ENCODE data around the gene ZNF697.
A peak's percentile ranks its signal among the peaks of the same experiment; 100 is the strongest.

Gene ZNF697

DNA sequence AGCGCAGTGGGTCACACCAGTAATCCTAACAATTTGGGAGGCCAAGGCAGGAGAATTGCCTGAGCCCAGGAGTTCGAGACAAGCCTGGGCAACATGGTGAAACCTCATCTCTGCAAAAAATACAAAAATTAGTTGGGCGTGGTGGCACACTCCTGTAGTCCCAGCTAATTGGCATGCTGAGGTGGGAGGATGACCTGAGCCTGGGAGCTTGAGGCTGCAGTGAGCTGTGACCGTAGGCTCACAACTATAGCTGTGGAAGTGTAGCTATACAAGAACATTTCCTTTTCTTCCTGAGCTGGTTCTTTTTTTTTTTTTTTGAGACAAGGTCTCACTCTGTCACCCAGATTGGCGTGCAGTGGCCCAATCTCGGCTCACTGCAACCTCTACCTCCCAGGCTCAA is 19.1 kb upstream of the ZNF697 start:
- Histone ChIP-seq H3K27me3 (ENCODE audit: control insufficient read depth in 1 of 2, insufficient read depth in 2 of 2, low read length in 2 of 2) (no peaks in the 10 kb centered on the region), H3K9ac (ENCODE audit: low read depth in 1 of 2, low read length in 2 of 2) (no peak overlapping the region), H3K27ac (ENCODE audit: low read depth, low read length) (no peak overlapping the region), H3K36me3 (ENCODE audit: control insufficient read depth in 1 of 2, insufficient read depth in 2 of 2, low read length in 2 of 2) (no peaks in the 10 kb centered on the region), H3K4me3 (ENCODE audit: low read depth in 1 of 2, low read length in 2 of 2) (no peak overlapping the region), H3K4me1 (ENCODE audit: control insufficient read depth in 1 of 2, insufficient read depth in 2 of 2, low read length in 2 of 2) (peaks cover 3 to 7% of the 10 kb centered on the region in 2 donors), H3K9me3 (ENCODE audit: control insufficient read depth in 1 of 2, low read length in 2 of 2) (no peaks in the 10 kb centered on the region)

- H3K9me3 ChIP-seq (ENCODE audit: control insufficient read depth in 1 of 2, low read length in 2 of 2) = no peaks in the 10 kb centered on the region
- no peak overlapping the region for H3K9ac ChIP-seq (ENCODE audit: low read depth in 1 of 2, low read length in 2 of 2)
- H3K4me3 ChIP-seq (ENCODE audit: low read depth in 1 of 2, low read length in 2 of 2) = no peak overlapping the region
- no peak overlapping the region for H3K27ac ChIP-seq (ENCODE audit: low read depth, low read length)
- H3K4me1 ChIP-seq (ENCODE audit: control insufficient read depth in 1 of 2, insufficient read depth in 2 of 2, low read length in 2 of 2) = peaks cover 23 to 36% of the 10 kb centered on the region in 2 donors
- no peaks in the 10 kb centered on the region for H3K36me3 ChIP-seq (ENCODE audit: control insufficient read depth in 1 of 2, insufficient read depth in 2 of 2, low read length in 2 of 2)
- H3K27me3 ChIP-seq (ENCODE audit: control insufficient read depth in 1 of 2, insufficient read depth in 2 of 2, low read length in 2 of 2) = no peaks in the 10 kb centered on the region
These were observed 16.0 kb upstream of the ZNF697 start for GRCh38 chr1:119664067-119664466.

DNA sequence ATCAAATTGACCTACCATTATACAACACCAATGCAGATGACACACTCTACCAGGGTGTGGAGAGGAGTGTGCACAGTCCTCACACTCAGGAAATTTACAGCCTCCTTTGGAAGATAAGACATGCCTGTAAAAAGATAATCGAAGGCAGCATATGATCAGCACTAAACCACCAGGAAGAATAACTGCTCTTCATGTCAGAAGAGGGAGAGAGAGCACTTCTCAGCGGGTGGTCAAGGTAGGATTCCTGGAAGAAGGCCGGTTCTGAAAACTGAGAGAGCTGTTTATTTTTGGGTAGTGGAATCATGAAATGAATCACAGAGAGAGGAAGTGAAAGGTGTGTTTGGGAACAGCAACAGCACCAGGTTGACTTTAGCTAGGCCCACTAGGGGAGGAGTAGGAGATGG is 14.0 kb upstream of the ZNF697 start:
- no peak overlapping the region for H3K27ac ChIP-seq (ENCODE audit: low read depth, low read length)
- H3K27me3 ChIP-seq (ENCODE audit: control insufficient read depth in 1 of 2, insufficient read depth in 2 of 2, low read length in 2 of 2) = no peaks in the 10 kb centered on the region

DNA sequence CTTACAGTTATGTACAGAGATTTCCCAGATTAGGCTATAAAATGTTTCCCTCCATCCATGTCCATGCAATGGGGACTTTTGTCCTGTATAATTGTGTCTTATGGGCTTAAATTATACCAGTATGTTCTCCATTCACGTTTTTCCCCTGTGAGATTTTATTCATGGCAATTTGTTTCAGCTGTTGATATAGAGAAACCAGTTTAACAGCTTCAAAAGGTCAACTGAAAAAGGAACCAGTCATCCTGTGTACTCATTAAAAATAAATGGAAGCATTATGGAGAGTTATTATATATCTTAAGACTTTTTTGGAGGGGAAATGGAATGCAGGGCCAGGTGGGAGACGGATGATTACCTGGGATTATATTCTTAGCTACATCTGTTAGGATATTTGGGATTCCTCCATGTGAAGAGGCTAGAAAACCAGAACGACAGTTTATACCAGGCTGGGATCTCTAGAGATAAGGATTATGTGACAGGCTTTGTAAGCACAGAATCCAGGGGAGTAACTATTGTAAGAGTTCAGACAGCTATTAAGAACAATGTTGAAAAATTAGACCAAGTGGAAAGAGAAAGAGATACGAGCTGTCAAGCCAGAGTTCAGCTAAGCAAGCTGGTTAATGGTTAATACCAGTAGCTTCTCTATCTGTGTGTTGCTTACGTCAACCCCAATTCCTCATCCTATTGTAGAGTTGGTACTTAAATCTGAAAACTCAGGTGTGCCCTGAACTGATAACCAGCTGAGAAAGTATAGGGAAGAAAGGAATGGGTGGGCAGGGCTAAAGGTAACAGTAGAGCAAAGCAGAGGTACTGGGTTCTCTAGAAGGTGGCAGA is 12.4 kb upstream of the ZNF697 start:
- no peaks in the 10 kb centered on the region for H3K27me3 ChIP-seq (ENCODE audit: control insufficient read depth in 1 of 2, insufficient read depth in 2 of 2, low read length in 2 of 2)
- H3K27ac ChIP-seq (ENCODE audit: low read depth, low read length) = no peak overlapping the region
- peaks cover 23 to 36% of the 10 kb centered on the region in 2 donors for H3K4me1 ChIP-seq (ENCODE audit: control insufficient read depth in 1 of 2, insufficient read depth in 2 of 2, low read length in 2 of 2)
- no peaks in the 10 kb centered on the region for H3K36me3 ChIP-seq (ENCODE audit: control insufficient read depth in 1 of 2, insufficient read depth in 2 of 2, low read length in 2 of 2)
- peak overlapping the region in 1 of 2 donors; percentile 37 for H3K4me3 ChIP-seq (ENCODE audit: low read depth in 1 of 2, low read length in 2 of 2)
- peak overlapping the region in 1 of 2 donors; percentile 17 for H3K9ac ChIP-seq (ENCODE audit: low read depth in 1 of 2, low read length in 2 of 2)
- no peaks in the 10 kb centered on the region for H3K9me3 ChIP-seq (ENCODE audit: control insufficient read depth in 1 of 2, low read length in 2 of 2)

More for the DNA sequence above, 14.0 kb upstream of the ZNF697 start:
- peaks cover 23 to 36% of the 10 kb centered on the region in 2 donors for H3K4me1 ChIP-seq (ENCODE audit: control insufficient read depth in 1 of 2, insufficient read depth in 2 of 2, low read length in 2 of 2)
- no peaks in the 10 kb centered on the region for H3K9me3 ChIP-seq (ENCODE audit: control insufficient read depth in 1 of 2, low read length in 2 of 2)
- H3K9ac ChIP-seq (ENCODE audit: low read depth in 1 of 2, low read length in 2 of 2) = no peak overlapping the region
- H3K36me3 ChIP-seq (ENCODE audit: control insufficient read depth in 1 of 2, insufficient read depth in 2 of 2, low read length in 2 of 2) = no peaks in the 10 kb centered on the region
- no peak overlapping the region for H3K4me3 ChIP-seq (ENCODE audit: low read depth in 1 of 2, low read length in 2 of 2)

GRCh38 chr1:119659628-119660027 is 11.6 kb upstream of the ZNF697 start:
- no peak overlapping the region for H3K27ac ChIP-seq (ENCODE audit: low read depth, low read length)
- H3K9ac ChIP-seq (ENCODE audit: low read depth in 1 of 2, low read length in 2 of 2) = peak overlapping the region in 1 of 2 donors; percentile 17
- no peaks in the 10 kb centered on the region for H3K36me3 ChIP-seq (ENCODE audit: control insufficient read depth in 1 of 2, insufficient read depth in 2 of 2, low read length in 2 of 2)
- H3K27me3 ChIP-seq (ENCODE audit: control insufficient read depth in 1 of 2, insufficient read depth in 2 of 2, low read length in 2 of 2) = no peaks in the 10 kb centered on the region
- peaks cover 23 to 36% of the 10 kb centered on the region in 2 donors for H3K4me1 ChIP-seq (ENCODE audit: control insufficient read depth in 1 of 2, insufficient read depth in 2 of 2, low read length in 2 of 2)
- H3K9me3 ChIP-seq (ENCODE audit: control insufficient read depth in 1 of 2, low read length in 2 of 2) = no peaks in the 10 kb centered on the region
- H3K4me3 ChIP-seq (ENCODE audit: low read depth in 1 of 2, low read length in 2 of 2) = no peak overlapping the region

DNA sequence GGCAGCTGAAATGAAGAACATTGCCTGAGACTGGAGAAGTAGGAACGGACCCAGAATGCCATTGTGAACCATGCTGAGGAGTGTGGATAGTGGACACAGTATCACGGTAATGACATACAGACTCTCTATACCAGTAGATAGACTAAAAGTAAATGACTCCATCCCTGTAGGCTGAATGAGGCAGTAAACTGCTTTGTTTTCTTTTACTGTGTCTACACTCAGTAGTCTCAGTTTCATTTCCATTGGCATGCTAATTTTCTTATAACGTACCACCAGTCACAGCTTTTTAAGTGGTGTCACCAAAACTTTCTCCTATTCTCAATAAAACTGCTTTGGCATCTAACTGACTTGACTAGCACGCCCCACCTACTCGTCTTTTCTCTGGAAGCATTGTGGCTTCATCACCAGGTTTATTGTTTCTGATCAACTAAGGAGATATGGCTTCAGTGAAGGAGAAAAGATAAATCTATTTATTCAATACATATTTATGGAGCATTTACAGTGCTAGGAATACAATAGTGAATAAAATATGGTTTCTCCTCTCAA is 8.4 kb upstream of the ZNF697 start:
- Histone ChIP-seq H3K4me3 (ENCODE audit: low read depth in 1 of 2, low read length in 2 of 2) (no peak overlapping the region), H3K9ac (ENCODE audit: low read depth in 1 of 2, low read length in 2 of 2) (no peak overlapping the region), H3K27me3 (ENCODE audit: control insufficient read depth in 1 of 2, insufficient read depth in 2 of 2, low read length in 2 of 2) (no peaks in the 10 kb centered on the region), H3K9me3 (ENCODE audit: control insufficient read depth in 1 of 2, low read length in 2 of 2) (no peaks in the 10 kb centered on the region), H3K36me3 (ENCODE audit: control insufficient read depth in 1 of 2, insufficient read depth in 2 of 2, low read length in 2 of 2) (no peaks in the 10 kb centered on the region), H3K4me1 (ENCODE audit: control insufficient read depth in 1 of 2, insufficient read depth in 2 of 2, low read length in 2 of 2) (peaks cover 13 to 27% of the 10 kb centered on the region in 2 donors), H3K27ac (ENCODE audit: low read depth, low read length) (no peak overlapping the region)

- Histone ChIP-seq H3K9me3 (ENCODE audit: control insufficient read depth in 1 of 2, low read length in 2 of 2) (no peaks in the 10 kb centered on the region), H3K36me3 (ENCODE audit: control insufficient read depth in 1 of 2, insufficient read depth in 2 of 2, low read length in 2 of 2) (no peaks in the 10 kb centered on the region), H3K27ac (ENCODE audit: low read depth, low read length) (no peak overlapping the region), H3K27me3 (ENCODE audit: control insufficient read depth in 1 of 2, insufficient read depth in 2 of 2, low read length in 2 of 2) (no peaks in the 10 kb centered on the region), H3K4me1 (ENCODE audit: control insufficient read depth in 1 of 2, insufficient read depth in 2 of 2, low read length in 2 of 2) (peaks cover 8 to 14% of the 10 kb centered on the region in 2 donors), H3K4me3 (ENCODE audit: low read depth in 1 of 2, low read length in 2 of 2) (no peak overlapping the region), H3K9ac (ENCODE audit: low read depth in 1 of 2, low read length in 2 of 2) (no peak overlapping the region)
These were observed 7.1 kb upstream of the ZNF697 start for GRCh38 chr1:119655154-119655553.

GRCh38 chr1:119653839-119654170 is 5.7 kb upstream of the ZNF697 start:
- no peak overlapping the region for H3K9ac ChIP-seq (ENCODE audit: low read depth in 1 of 2, low read length in 2 of 2)
- H3K27me3 ChIP-seq (ENCODE audit: control insufficient read depth in 1 of 2, insufficient read depth in 2 of 2, low read length in 2 of 2) = no peaks in the 10 kb centered on the region
- no peak overlapping the region for H3K27ac ChIP-seq (ENCODE audit: low read depth, low read length)
- H3K9me3 ChIP-seq (ENCODE audit: control insufficient read depth in 1 of 2, low read length in 2 of 2) = no peaks in the 10 kb centered on the region
- H3K4me3 ChIP-seq (ENCODE audit: low read depth in 1 of 2, low read length in 2 of 2) = no peak overlapping the region
- peaks cover 2 to 6% of the 10 kb centered on the region in 2 donors for H3K4me1 ChIP-seq (ENCODE audit: control insufficient read depth in 1 of 2, insufficient read depth in 2 of 2, low read length in 2 of 2)
- H3K36me3 ChIP-seq (ENCODE audit: control insufficient read depth in 1 of 2, insufficient read depth in 2 of 2, low read length in 2 of 2) = no peaks in the 10 kb centered on the region

DNA sequence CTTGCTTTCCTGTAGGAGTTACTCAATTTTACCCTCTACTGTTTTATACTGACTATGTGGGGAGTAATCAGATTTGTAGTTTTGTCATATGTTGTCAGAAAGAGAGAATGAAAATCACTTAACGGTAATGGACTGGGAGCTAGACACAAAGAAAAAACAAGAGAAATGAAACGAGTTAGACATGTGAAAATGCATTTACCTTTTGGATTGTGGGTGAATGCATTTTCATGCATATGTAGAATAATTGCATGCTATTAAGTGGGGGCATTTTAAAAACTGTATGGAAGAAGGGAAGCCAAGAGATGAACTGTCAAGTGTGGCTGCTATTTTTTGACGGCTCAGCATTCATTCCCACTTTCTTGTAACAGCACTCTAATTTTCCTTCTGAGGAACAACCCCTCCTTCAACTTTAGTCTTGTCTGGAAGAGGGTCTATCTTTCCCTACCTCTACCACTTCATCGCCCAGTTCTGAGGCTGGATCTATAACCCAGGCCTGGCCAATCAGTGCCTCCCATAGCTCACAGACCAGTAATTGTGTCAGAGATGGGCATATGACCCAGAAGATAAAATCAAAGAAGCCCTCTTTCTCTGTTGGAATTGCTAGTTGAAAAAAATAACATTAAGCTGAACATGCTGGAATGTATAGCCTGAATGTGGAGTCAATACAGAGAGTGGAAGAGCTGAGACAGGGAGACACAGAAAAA is 5.2 kb upstream of the ZNF697 start:
- H3K9ac ChIP-seq (ENCODE audit: low read depth in 1 of 2, low read length in 2 of 2) = no peak overlapping the region
- no peaks in the 10 kb centered on the region for H3K36me3 ChIP-seq (ENCODE audit: control insufficient read depth in 1 of 2, insufficient read depth in 2 of 2, low read length in 2 of 2)
- H3K4me3 ChIP-seq (ENCODE audit: low read depth in 1 of 2, low read length in 2 of 2) = no peak overlapping the region
- no peaks in the 10 kb centered on the region for H3K9me3 ChIP-seq (ENCODE audit: control insufficient read depth in 1 of 2, low read length in 2 of 2)
- peaks cover 4 to 6% of the 10 kb centered on the region in 2 donors for H3K4me1 ChIP-seq (ENCODE audit: control insufficient read depth in 1 of 2, insufficient read depth in 2 of 2, low read length in 2 of 2)
- no peak overlapping the region for H3K27ac ChIP-seq (ENCODE audit: low read depth, low read length)
- no peaks in the 10 kb centered on the region for H3K27me3 ChIP-seq (ENCODE audit: control insufficient read depth in 1 of 2, insufficient read depth in 2 of 2, low read length in 2 of 2)

GRCh38 chr1:119652587-119652986 is 4.5 kb upstream of the ZNF697 start:
- Histone ChIP-seq H3K36me3 (ENCODE audit: control insufficient read depth in 1 of 2, insufficient read depth in 2 of 2, low read length in 2 of 2) (no peaks in the 10 kb centered on the region), H3K27me3 (ENCODE audit: control insufficient read depth in 1 of 2, insufficient read depth in 2 of 2, low read length in 2 of 2) (no peaks in the 10 kb centered on the region), H3K9ac (ENCODE audit: low read depth in 1 of 2, low read length in 2 of 2) (no peak overlapping the region), H3K4me3 (ENCODE audit: low read depth in 1 of 2, low read length in 2 of 2) (no peak overlapping the region), H3K4me1 (ENCODE audit: control insufficient read depth in 1 of 2, insufficient read depth in 2 of 2, low read length in 2 of 2) (peaks cover 5 to 6% of the 10 kb centered on the region in 2 donors), H3K9me3 (ENCODE audit: control insufficient read depth in 1 of 2, low read length in 2 of 2) (no peaks in the 10 kb centered on the region), H3K27ac (ENCODE audit: low read depth, low read length) (no peak overlapping the region)
